HEK293 (cell line): Measurements from ENCODE around the gene ARHGAP28.

Experiments used
- BCL11A ChIP-seq: fragments of 450-650 bp; formaldehyde crosslinking; IDR thresholded peaks from 2 replicates; pipeline ENCODE4 v1.5.1; 2016; ENCODE audit warnings: low read depth, missing biosample characterization, missing genetic modification characterization
- FEZF1 ChIP-seq: fragments of 450-650 bp; formaldehyde crosslinking; IDR thresholded peaks from 2 replicates; pipeline ENCODE4 v1.5.1; 2016; ENCODE audit warnings: missing biosample characterization, missing genetic modification characterization
- GLIS1 ChIP-seq: fragments of 450-650 bp; formaldehyde crosslinking; IDR thresholded peaks from 2 replicates; pipeline ENCODE4 v1.5.1; 2016; ENCODE audit warnings: missing biosample characterization, missing genetic modification characterization
- OSR2 ChIP-seq: fragments of 450-650 bp; formaldehyde crosslinking; IDR thresholded peaks from 2 replicates; pipeline ENCODE4 v1.5.1; 2016; ENCODE audit warnings: missing biosample characterization, missing genetic modification characterization
- WT1 ChIP-seq: fragments of 450-650 bp; formaldehyde crosslinking; IDR thresholded peaks from 2 replicates; pipeline ENCODE4 v1.5.1; 2016; ENCODE audit warnings: missing biosample characterization, missing genetic modification characterization
- ZBTB7A ChIP-seq: fragments of 450-650 bp; formaldehyde crosslinking; IDR thresholded peaks from 2 replicates; pipeline ENCODE4 v1.5.1; 2016; ENCODE audit warnings: low read depth, missing biosample characterization, missing genetic modification characterization
- ZBTB8A ChIP-seq: fragments of 450-650 bp; formaldehyde crosslinking; IDR thresholded peaks from 2 replicates; pipeline ENCODE4 v1.5.1; 2016; ENCODE audit warnings: missing biosample characterization, missing genetic modification characterization
- ZFP37 ChIP-seq: fragments of 450-650 bp; formaldehyde crosslinking; IDR thresholded peaks from 2 replicates; pipeline ENCODE4 v1.5.1; 2016; ENCODE audit warnings: missing biosample characterization, missing genetic modification characterization
- ZNF2 ChIP-seq: fragments of 450-650 bp; formaldehyde crosslinking; IDR thresholded peaks from 2 replicates; pipeline ENCODE4 v1.5.1; 2016; ENCODE audit warnings: missing biosample characterization, missing genetic modification characterization
- ZNF239 ChIP-seq: fragments of 450-650 bp; formaldehyde crosslinking; IDR thresholded peaks from 2 replicates; pipeline ENCODE4 v1.5.1; 2016; ENCODE audit warnings: missing biosample characterization, missing genetic modification characterization
- ZNF24 ChIP-seq: fragments of 450-650 bp; formaldehyde crosslinking; IDR thresholded peaks from 2 replicates; pipeline ENCODE4 v1.5.1; 2016; ENCODE audit warnings: missing biosample characterization, missing genetic modification characterization
- ZNF324 ChIP-seq: fragments of 450-650 bp; formaldehyde crosslinking; IDR thresholded peaks from 2 replicates; pipeline ENCODE4 v1.5.1; 2016; ENCODE audit warnings: missing biosample characterization, missing genetic modification characterization
- ZNF48 ChIP-seq: fragments of 450-650 bp; formaldehyde crosslinking; IDR thresholded peaks from 2 replicates; pipeline ENCODE4 v1.5.1; 2016; ENCODE audit warnings: missing biosample characterization, missing genetic modification characterization
- ZNF707 ChIP-seq: fragments of 450-650 bp; formaldehyde crosslinking; IDR thresholded peaks from 2 replicates; pipeline ENCODE4 v1.5.1; 2016; ENCODE audit warnings: missing biosample characterization, missing genetic modification characterization
- ZNF768 ChIP-seq: fragments of 450-650 bp; formaldehyde crosslinking; IDR thresholded peaks from 2 replicates; pipeline ENCODE4 v1.5.1; 2018; ENCODE audit warnings: missing biosample characterization, mild to moderate bottlenecking, missing genetic modification characterization
- ZSCAN30 ChIP-seq: fragments of 450-650 bp; IDR thresholded peaks from 2 replicates; pipeline ENCODE4 v1.5.1; 2018; ENCODE audit warnings: missing biosample characterization, mild to moderate bottlenecking, missing genetic modification characterization, moderate library complexity
- ZXDB ChIP-seq: fragments of 450-650 bp; formaldehyde crosslinking; IDR thresholded peaks from 2 replicates; pipeline ENCODE4 v1.5.1; 2016; ENCODE audit warnings: missing biosample characterization, missing genetic modification characterization
- TF ChIP-seq, protein P1 (sequence below): fragments of 450-650 bp; formaldehyde crosslinking; IDR thresholded peaks from 2 replicates; pipeline ENCODE4 v1.5.1; 2017; ENCODE audit warnings: missing biosample characterization, missing genetic modification characterization
- TF ChIP-seq, protein P2 (sequence below): fragments of 450-650 bp; formaldehyde crosslinking; IDR thresholded peaks from 2 replicates; pipeline ENCODE4 v1.5.1; 2016; ENCODE audit warnings: missing biosample characterization, missing genetic modification characterization
- TF ChIP-seq, protein P3 (sequence below): fragments of 450-650 bp; formaldehyde crosslinking; IDR thresholded peaks from 2 replicates; pipeline ENCODE4 v1.5.1; 2016; ENCODE audit warnings: missing biosample characterization, missing genetic modification characterization
- TF ChIP-seq, protein P4 (sequence below): fragments of 450-650 bp; formaldehyde crosslinking; IDR thresholded peaks from 2 replicates; pipeline ENCODE4 v1.5.1; 2017; ENCODE audit warnings: missing biosample characterization, missing genetic modification characterization
- TF ChIP-seq, protein P5 (sequence below): fragments of 450-650 bp; formaldehyde crosslinking; optimal IDR thresholded peaks from 2 replicates; pipeline ENCODE3; 2016; ENCODE audit warnings: missing biosample characterization, mild to moderate bottlenecking, missing genetic modification characterization
- TF ChIP-seq, protein P6 (sequence below): fragments of 450-650 bp; formaldehyde crosslinking; IDR thresholded peaks from 2 replicates; pipeline ENCODE4 v1.5.1; 2017; ENCODE audit warnings: missing biosample characterization, missing genetic modification characterization
- TF ChIP-seq, protein P7 (sequence below): fragments of 450-650 bp; formaldehyde crosslinking; IDR thresholded peaks from 2 replicates; pipeline ENCODE4 v1.5.1; 2016; ENCODE audit warnings: missing biosample characterization, missing genetic modification characterization
- TF ChIP-seq, protein P8 (sequence below): fragments of 450-650 bp; formaldehyde crosslinking; IDR thresholded peaks from 2 replicates; pipeline ENCODE4 v1.5.1; 2016; ENCODE audit warnings: missing biosample characterization, missing genetic modification characterization

ARHGAP28 gene

DNA sequence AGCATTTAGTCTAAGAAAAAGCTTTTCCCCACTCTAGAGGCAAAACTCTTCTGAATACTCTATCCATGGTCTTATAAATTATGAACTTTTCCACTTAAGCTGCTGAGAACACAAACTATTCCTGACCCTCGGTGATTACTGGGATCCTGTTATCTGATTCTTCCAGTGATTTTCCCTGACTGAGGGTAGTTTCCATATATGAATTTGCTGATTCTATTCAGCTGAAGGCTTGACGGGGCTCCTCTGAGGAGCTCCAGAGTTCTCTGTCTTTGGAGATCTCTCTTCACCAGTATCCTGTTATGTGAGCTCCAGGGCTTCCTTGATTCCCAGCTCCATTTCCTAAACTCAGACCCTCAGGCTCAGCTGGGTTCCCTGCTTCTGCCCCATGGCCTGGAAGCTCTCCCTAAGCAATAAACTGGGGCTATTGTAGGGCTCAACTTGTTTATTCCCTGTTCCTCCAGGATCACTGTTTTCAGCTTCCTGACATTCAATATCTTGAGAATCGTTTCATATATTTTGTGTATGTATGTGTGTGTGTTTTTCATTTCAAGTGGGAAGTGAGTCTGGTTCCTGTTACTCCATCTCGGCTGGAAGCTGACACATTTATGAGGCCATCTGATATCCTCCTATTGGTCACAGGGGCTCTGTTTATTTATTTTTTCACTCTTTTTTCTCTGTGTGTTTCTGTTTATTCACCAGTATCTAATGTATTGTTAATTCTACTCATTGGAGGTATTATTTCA lies 78.2 kb downstream of the ARHGAP28 start (continued):
- peak; percentile 55 for TF ChIP-seq ZBTB8A
- TF ChIP-seq OSR2 (tag by site-specific recombination), result peak; percentile 83
- TF ChIP-seq ZSCAN30 (tag by site-specific recombination), result peak; percentile 50; the same call in 1 of the 2 replicates
- TF ChIP-seq, protein P1, sequence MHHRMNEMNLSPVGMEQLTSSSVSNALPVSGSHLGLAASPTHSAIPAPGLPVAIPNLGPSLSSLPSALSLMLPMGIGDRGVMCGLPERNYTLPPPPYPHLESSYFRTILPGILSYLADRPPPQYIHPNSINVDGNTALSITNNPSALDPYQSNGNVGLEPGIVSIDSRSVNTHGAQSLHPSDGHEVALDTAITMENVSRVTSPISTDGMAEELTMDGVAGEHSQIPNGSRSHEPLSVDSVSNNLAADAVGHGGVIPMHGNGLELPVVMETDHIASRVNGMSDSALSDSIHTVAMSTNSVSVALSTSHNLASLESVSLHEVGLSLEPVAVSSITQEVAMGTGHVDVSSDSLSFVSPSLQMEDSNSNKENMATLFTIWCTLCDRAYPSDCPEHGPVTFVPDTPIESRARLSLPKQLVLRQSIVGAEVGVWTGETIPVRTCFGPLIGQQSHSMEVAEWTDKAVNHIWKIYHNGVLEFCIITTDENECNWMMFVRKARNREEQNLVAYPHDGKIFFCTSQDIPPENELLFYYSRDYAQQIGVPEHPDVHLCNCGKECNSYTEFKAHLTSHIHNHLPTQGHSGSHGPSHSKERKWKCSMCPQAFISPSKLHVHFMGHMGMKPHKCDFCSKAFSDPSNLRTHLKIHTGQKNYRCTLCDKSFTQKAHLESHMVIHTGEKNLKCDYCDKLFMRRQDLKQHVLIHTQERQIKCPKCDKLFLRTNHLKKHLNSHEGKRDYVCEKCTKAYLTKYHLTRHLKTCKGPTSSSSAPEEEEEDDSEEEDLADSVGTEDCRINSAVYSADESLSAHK, result peak; percentile 83
- TF ChIP-seq, protein P2, sequence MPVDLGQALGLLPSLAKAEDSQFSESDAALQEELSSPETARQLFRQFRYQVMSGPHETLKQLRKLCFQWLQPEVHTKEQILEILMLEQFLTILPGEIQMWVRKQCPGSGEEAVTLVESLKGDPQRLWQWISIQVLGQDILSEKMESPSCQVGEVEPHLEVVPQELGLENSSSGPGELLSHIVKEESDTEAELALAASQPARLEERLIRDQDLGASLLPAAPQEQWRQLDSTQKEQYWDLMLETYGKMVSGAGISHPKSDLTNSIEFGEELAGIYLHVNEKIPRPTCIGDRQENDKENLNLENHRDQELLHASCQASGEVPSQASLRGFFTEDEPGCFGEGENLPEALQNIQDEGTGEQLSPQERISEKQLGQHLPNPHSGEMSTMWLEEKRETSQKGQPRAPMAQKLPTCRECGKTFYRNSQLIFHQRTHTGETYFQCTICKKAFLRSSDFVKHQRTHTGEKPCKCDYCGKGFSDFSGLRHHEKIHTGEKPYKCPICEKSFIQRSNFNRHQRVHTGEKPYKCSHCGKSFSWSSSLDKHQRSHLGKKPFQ (tag by site-specific recombination), result peak; percentile 67; the same call in 1 of the 2 replicates
- TF ChIP-seq ZNF24 (tag by site-specific recombination), result no peak
- TF ChIP-seq ZNF2 (tag by site-specific recombination), result 0 out of 2 replicates have a peak, but pooled peaks have one; percentile 40
- TF ChIP-seq ZNF324 (tag by site-specific recombination), result no peak; the same call in 1 of the 2 replicates
- TF ChIP-seq, protein P3, sequence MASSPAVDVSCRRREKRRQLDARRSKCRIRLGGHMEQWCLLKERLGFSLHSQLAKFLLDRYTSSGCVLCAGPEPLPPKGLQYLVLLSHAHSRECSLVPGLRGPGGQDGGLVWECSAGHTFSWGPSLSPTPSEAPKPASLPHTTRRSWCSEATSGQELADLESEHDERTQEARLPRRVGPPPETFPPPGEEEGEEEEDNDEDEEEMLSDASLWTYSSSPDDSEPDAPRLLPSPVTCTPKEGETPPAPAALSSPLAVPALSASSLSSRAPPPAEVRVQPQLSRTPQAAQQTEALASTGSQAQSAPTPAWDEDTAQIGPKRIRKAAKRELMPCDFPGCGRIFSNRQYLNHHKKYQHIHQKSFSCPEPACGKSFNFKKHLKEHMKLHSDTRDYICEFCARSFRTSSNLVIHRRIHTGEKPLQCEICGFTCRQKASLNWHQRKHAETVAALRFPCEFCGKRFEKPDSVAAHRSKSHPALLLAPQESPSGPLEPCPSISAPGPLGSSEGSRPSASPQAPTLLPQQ, result peak; percentile 46; the same call in 1 of the 2 replicates
- TF ChIP-seq, protein P4, sequence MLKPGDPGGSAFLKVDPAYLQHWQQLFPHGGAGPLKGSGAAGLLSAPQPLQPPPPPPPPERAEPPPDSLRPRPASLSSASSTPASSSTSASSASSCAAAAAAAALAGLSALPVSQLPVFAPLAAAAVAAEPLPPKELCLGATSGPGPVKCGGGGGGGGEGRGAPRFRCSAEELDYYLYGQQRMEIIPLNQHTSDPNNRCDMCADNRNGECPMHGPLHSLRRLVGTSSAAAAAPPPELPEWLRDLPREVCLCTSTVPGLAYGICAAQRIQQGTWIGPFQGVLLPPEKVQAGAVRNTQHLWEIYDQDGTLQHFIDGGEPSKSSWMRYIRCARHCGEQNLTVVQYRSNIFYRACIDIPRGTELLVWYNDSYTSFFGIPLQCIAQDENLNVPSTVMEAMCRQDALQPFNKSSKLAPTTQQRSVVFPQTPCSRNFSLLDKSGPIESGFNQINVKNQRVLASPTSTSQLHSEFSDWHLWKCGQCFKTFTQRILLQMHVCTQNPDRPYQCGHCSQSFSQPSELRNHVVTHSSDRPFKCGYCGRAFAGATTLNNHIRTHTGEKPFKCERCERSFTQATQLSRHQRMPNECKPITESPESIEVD (tag by site-specific recombination), result peak; percentile 87
- no peak for TF ChIP-seq BCL11A (tag by site-specific recombination)
- TF ChIP-seq, protein P5, sequence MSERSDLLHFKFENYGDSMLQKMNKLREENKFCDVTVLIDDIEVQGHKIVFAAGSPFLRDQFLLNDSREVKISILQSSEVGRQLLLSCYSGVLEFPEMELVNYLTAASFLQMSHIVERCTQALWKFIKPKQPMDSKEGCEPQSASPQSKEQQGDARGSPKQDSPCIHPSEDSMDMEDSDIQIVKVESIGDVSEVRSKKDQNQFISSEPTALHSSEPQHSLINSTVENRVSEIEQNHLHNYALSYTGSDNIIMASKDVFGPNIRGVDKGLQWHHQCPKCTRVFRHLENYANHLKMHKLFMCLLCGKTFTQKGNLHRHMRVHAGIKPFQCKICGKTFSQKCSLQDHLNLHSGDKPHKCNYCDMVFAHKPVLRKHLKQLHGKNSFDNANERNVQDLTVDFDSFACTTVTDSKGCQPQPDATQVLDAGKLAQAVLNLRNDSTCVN (tag by site-specific recombination), result no peak
- TF ChIP-seq, protein P6, sequence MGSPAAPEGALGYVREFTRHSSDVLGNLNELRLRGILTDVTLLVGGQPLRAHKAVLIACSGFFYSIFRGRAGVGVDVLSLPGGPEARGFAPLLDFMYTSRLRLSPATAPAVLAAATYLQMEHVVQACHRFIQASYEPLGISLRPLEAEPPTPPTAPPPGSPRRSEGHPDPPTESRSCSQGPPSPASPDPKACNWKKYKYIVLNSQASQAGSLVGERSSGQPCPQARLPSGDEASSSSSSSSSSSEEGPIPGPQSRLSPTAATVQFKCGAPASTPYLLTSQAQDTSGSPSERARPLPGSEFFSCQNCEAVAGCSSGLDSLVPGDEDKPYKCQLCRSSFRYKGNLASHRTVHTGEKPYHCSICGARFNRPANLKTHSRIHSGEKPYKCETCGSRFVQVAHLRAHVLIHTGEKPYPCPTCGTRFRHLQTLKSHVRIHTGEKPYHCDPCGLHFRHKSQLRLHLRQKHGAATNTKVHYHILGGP (tag by site-specific recombination), result peak; percentile 60; the same call in 1 of the 2 replicates
- TF ChIP-seq FEZF1 (tag by site-specific recombination), result peak; percentile 91
- peak; percentile 82 for TF ChIP-seq WT1 (tag by site-specific recombination)
- TF ChIP-seq, protein P7, sequence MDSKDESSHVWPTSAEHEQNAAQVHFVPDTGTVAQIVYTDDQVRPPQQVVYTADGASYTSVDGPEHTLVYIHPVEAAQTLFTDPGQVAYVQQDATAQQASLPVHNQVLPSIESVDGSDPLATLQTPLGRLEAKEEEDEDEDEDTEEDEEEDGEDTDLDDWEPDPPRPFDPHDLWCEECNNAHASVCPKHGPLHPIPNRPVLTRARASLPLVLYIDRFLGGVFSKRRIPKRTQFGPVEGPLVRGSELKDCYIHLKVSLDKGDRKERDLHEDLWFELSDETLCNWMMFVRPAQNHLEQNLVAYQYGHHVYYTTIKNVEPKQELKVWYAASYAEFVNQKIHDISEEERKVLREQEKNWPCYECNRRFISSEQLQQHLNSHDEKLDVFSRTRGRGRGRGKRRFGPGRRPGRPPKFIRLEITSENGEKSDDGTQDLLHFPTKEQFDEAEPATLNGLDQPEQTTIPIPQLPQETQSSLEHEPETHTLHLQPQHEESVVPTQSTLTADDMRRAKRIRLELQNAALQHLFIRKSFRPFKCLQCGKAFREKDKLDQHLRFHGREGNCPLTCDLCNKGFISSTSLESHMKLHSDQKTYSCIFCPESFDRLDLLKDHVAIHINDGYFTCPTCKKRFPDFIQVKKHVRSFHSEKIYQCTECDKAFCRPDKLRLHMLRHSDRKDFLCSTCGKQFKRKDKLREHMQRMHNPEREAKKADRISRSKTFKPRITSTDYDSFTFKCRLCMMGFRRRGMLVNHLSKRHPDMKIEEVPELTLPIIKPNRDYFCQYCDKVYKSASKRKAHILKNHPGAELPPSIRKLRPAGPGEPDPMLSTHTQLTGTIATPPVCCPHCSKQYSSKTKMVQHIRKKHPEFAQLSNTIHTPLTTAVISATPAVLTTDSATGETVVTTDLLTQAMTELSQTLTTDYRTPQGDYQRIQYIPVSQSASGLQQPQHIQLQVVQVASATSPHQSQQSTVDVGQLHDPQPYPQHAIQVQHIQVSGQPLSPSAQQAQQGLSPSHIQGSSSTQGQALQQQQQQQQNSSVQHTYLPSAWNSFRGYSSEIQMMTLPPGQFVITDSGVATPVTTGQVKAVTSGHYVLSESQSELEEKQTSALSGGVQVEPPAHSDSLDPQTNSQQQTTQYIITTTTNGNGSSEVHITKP (tag by site-specific recombination), result 0 out of 2 replicates have a peak, but pooled peaks have one; percentile 18
- TF ChIP-seq ZNF48 (tag by site-specific recombination), result no peak
- TF ChIP-seq ZNF707 (tag by site-specific recombination), result no peak
- TF ChIP-seq, protein P8, sequence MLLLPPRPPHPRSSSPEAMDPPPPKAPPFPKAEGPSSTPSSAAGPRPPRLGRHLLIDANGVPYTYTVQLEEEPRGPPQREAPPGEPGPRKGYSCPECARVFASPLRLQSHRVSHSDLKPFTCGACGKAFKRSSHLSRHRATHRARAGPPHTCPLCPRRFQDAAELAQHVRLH, result no peak
- TF ChIP-seq ZXDB (tag by site-specific recombination), result peak; percentile 89
- peak; percentile 34; the same call in 1 of the 2 replicates for TF ChIP-seq GLIS1 (tag by site-specific recombination)
- TF ChIP-seq ZNF768, result no peak
- TF ChIP-seq ZBTB7A (tag by site-specific recombination), result no peak
- no peak for TF ChIP-seq ZFP37
- no peak for TF ChIP-seq ZNF239 (tag by site-specific recombination)
